Liver (tissue), 9 donors: ENCODE data around the gene CDH7. TPM values are rescaled to one million over a fixed set of nuclear protein-coding genes. Genes with fewer than 3 reads are reported as not detected.

Experiments used
- DNase-seq: peaks from one replicate; pipeline ENCODE4 v3.0.0-alpha.2; 2017; ENCODE audit warnings: low spot score
- H3K27ac ChIP-seq, 2 donors: one replicate each; pipeline ENCODE4 v1.7.0; 2013; ENCODE audit warnings: inconsistent platforms in 2 of 2, low read length in 2 of 2, control low read depth in 1 of 2, low read depth in 1 of 2, mild to moderate bottlenecking in 1 of 2
- H3K27me3 ChIP-seq, 4 donors: one replicate each; pipeline versions ENCODE4 v1.6.1 to v1.7.0; 2013; ENCODE audit warnings: low read length in 3 of 4, inconsistent platforms in 1 of 4, mild to moderate bottlenecking in 1 of 4, moderate library complexity in 1 of 4; ENCODE audit not compliant: control insufficient read depth in 4 of 4, insufficient read depth in 4 of 4
- H3K36me3 ChIP-seq, 4 donors: one replicate each; pipeline versions ENCODE4 v1.6.1 to v1.7.0; 2013; ENCODE audit warnings: low read length in 3 of 4, mild to moderate bottlenecking in 3 of 4, low read depth in 1 of 4, moderate library complexity in 1 of 4; ENCODE audit not compliant: control insufficient read depth in 4 of 4, insufficient read depth in 3 of 4
- H3K4me1 ChIP-seq, 4 donors: one replicate each; pipeline versions ENCODE4 v1.6.1 to v1.7.0; 2013; ENCODE audit warnings: low read length in 3 of 4, mild to moderate bottlenecking in 3 of 4, moderate library complexity in 1 of 4; ENCODE audit not compliant: control insufficient read depth in 4 of 4, insufficient read depth in 4 of 4
- H3K4me3 ChIP-seq, 3 donors: one replicate each; pipeline versions ENCODE4 v1.6.1 to v1.7.0; 2013; ENCODE audit warnings: low read length in 3 of 3, control low read depth in 1 of 3, low read depth in 1 of 3, mild to moderate bottlenecking in 1 of 3
- H3K9ac ChIP-seq, 2 donors: one replicate each; pipeline ENCODE4 v1.7.0; 2013; ENCODE audit warnings: low read length in 2 of 2, mild to moderate bottlenecking in 2 of 2, moderate library complexity in 2 of 2, control low read depth in 1 of 2, low read depth in 1 of 2
- H3K9me3 ChIP-seq, 4 donors: one replicate each; pipeline versions ENCODE4 v1.6.1 to v1.7.0; 2013; ENCODE audit warnings: low read length in 3 of 4; ENCODE audit not compliant: control insufficient read depth in 4 of 4
- ATF3 ChIP-seq: IDR thresholded peaks from 2 replicates; pipeline ENCODE4 v1.6.1; 2016; ENCODE audit warnings: antibody characterized with exemption
- CTCF ChIP-seq: fragments of 150-350 bp; IDR thresholded peaks from 2 replicates; pipeline ENCODE4 v1.5.1; 2017; ENCODE audit warnings: improper control_type of control experiment, low read depth, low read length; ENCODE audit not compliant: missing input control
- FOXA1 ChIP-seq: IDR thresholded peaks from 2 replicates; pipeline ENCODE4 v1.6.1; 2016; ENCODE audit warnings: antibody characterized with exemption
- FOXA2 ChIP-seq: IDR thresholded peaks from 2 replicates; pipeline ENCODE4 v1.6.1; 2016; ENCODE audit warnings: antibody characterized with exemption
- GABPA ChIP-seq, 2 donors: IDR thresholded peaks in 1 of 2; conservative IDR thresholded peaks in 1 of 2; 2 replicates each; pipeline ENCODE4 v1.6.1; 2016; ENCODE audit warnings: antibody characterized with exemption in 2 of 2, mild to moderate bottlenecking in 1 of 2, moderate library complexity in 1 of 2
- HNF4A ChIP-seq, 2 donors: conservative IDR thresholded peaks; 2 replicates each; pipeline ENCODE4 v1.6.1; 2016; ENCODE audit warnings: antibody characterized with exemption in 2 of 2, mild to moderate bottlenecking in 2 of 2
- HNF4G ChIP-seq: IDR thresholded peaks from 2 replicates; pipeline ENCODE4 v1.6.1; 2016; ENCODE audit warnings: antibody characterized with exemption
- JUND ChIP-seq, 2 donors: IDR thresholded peaks; 2 replicates each; pipeline ENCODE4 v1.6.1; 2016; ENCODE audit warnings: antibody characterized with exemption in 2 of 2
- NR2F2 ChIP-seq: IDR thresholded peaks from 2 replicates; pipeline ENCODE4 v1.6.1; 2016; ENCODE audit warnings: antibody characterized with exemption
- RAD21 ChIP-seq, 2 donors: IDR thresholded peaks; 2 replicates each; pipeline ENCODE4 v1.6.1; 2016; ENCODE audit warnings: antibody characterized with exemption in 2 of 2, mild to moderate bottlenecking in 2 of 2
- RXRA ChIP-seq, 2 donors: IDR thresholded peaks; 2 replicates each; pipeline ENCODE4 v1.6.1; 2017 to 2018; ENCODE audit warnings: antibody characterized with exemption in 2 of 2, mild to moderate bottlenecking in 1 of 2
- SP1 ChIP-seq: IDR thresholded peaks from 2 replicates; pipeline ENCODE4 v1.6.1; 2018; ENCODE audit warnings: antibody characterized with exemption, mild to moderate bottlenecking
- TAF1 ChIP-seq: conservative IDR thresholded peaks from 2 replicates; pipeline ENCODE4 v1.6.1; 2016; ENCODE audit warnings: antibody characterized with exemption, mild to moderate bottlenecking
- WGBS: extraction: QIAGEN DNeasy Blood & Tissue Kit; methylation state at CpG from one replicate; pipeline ENCODE4 v1.1.7; 2013; 5-methylcytosine and 5-hydroxymethylcytosine counted together
- polyA plus RNA-seq, 2 donors: library from polyadenylated mRNA; stranded (reverse) in 1 of 2; unstranded in 1 of 2; fragments of 200-250 nt in 1 of 2; fragments of >200 nt in 1 of 2; fragmentation: Nextera tagmentation in 1 of 2; extraction: Ambion mirVana in 1 of 2; gene quantifications; one replicate each; pipeline versions ENCODE4 v1.2.1 to v1.2.3, GENCODE V29; 2013 to 2015
- total RNA-seq, 2 donors: library from RNA; depleted of rRNA; stranded (reverse); fragments of >200 nt; gene quantifications; one replicate each; pipeline ENCODE4 v1.2.3, GENCODE V29; 2014
- TF ChIP-seq, protein P1 (sequence below): IDR thresholded peaks from 2 replicates; pipeline ENCODE4 v1.6.1; 2016; ENCODE audit warnings: antibody characterized with exemption
- TF ChIP-seq, protein P2 (sequence below): IDR thresholded peaks from 2 replicates; pipeline ENCODE4 v1.6.1; 2016; ENCODE audit warnings: antibody characterized with exemption
- donor health status: healthy.
- donor health status: healthy.
- donor health status: healthy.
- donor health status: healthy.
- donor health status: healthy.

The CDH7 gene
- total and polyA plus RNA-seq, 4 donors = under 0.01 TPM; not detected in 3

GRCh38 chr18:65737471-65737955 is 13.3 kb upstream of the CDH7 start:
- TF ChIP-seq, protein P1, sequence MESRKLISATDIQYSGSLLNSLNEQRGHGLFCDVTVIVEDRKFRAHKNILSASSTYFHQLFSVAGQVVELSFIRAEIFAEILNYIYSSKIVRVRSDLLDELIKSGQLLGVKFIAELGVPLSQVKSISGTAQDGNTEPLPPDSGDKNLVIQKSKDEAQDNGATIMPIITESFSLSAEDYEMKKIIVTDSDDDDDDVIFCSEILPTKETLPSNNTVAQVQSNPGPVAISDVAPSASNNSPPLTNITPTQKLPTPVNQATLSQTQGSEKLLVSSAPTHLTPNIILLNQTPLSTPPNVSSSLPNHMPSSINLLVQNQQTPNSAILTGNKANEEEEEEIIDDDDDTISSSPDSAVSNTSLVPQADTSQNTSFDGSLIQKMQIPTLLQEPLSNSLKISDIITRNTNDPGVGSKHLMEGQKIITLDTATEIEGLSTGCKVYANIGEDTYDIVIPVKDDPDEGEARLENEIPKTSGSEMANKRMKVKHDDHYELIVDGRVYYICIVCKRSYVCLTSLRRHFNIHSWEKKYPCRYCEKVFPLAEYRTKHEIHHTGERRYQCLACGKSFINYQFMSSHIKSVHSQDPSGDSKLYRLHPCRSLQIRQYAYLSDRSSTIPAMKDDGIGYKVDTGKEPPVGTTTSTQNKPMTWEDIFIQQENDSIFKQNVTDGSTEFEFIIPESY = no peak
- no peak for TF ChIP-seq HNF4G
- no peak for TF ChIP-seq GABPA (IDR thresholded peaks at IDR 0.05 in 1 of 2, conservative IDR thresholded peaks at IDR 0.05 in 1 of 2)
- no peak for TF ChIP-seq CTCF
- no peak for TF ChIP-seq RAD21 (IDR thresholded peaks at IDR 0.05)
- TF ChIP-seq, protein P2, sequence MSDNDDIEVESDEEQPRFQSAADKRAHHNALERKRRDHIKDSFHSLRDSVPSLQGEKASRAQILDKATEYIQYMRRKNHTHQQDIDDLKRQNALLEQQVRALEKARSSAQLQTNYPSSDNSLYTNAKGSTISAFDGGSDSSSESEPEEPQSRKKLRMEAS = no peak
- no peak for TF ChIP-seq SP1
- no peak for TF ChIP-seq ATF3
- H3K9me3 ChIP-seq = no peaks in the 10 kb centered on the region
- 50% methylated on average over 2 of the region's 2 CpGs for WGBS
- H3K27ac ChIP-seq = no peak overlapping the region
- H3K36me3 ChIP-seq = no peaks in the 10 kb centered on the region
- H3K4me1 ChIP-seq = no peaks in the 10 kb centered on the region
- H3K9ac ChIP-seq = no peak overlapping the region
- H3K4me3 ChIP-seq = no peak overlapping the region
- no peak for DNase-seq
- H3K27me3 ChIP-seq = no peaks in the 10 kb centered on the region

- Histone ChIP-seq H3K27me3 (peaks cover 0 to 7% (median 2%) of the 10 kb centered on the region in 4 donors), H3K36me3 (no peaks in the 10 kb centered on the region), H3K27ac (no peak overlapping the region), H3K9me3 (no peaks in the 10 kb centered on the region), H3K4me3 (no peak overlapping the region), H3K4me1 (peaks cover 6 to 12% (median 10%) of the 10 kb centered on the region in 4 donors), H3K9ac (no peak overlapping the region)
- 50% methylated on average over 3 of the region's 3 CpGs for WGBS
- no peak for TF ChIP-seq HNF4A (conservative IDR thresholded peaks at IDR 0.05)
- TF ChIP-seq NR2F2 = no peak
- TF ChIP-seq TAF1 = no peak
- no peak for TF ChIP-seq FOXA1
- no peak for TF ChIP-seq GABPA (IDR thresholded peaks at IDR 0.05 in 1 of 2, conservative IDR thresholded peaks at IDR 0.05 in 1 of 2)
- no peak for DNase-seq
Observed at GRCh38 chr18:65746936-65747335, 3.9 kb upstream of the CDH7 start.

DNA sequence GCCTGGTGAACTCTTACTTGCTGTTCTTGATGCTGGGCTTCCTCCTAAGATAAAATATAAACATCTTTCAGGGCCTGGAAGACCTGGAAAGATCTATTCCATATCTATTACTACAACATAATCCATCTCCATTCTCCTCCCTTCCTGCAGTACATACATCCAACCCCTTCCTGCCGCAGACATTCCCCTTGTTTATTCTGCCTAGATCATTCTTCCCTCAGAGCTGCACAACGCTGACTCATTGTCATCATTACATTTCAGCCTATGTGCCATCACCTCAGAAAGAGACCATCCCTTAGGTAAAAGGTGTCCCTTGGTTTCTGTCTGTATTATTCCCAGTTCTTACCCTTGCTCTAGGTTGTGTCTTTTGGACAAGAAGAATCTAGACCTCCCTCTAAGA is 2.5 kb upstream of the CDH7 start:
- WGBS = 56% methylated on average over 2 of the region's 2 CpGs
- peaks cover 6 to 12% (median 10%) of the 10 kb centered on the region in 4 donors for H3K4me1 ChIP-seq
- no peaks in the 10 kb centered on the region for H3K9me3 ChIP-seq
- no peaks in the 10 kb centered on the region for H3K36me3 ChIP-seq
- no peak overlapping the region for H3K9ac ChIP-seq
- DNase-seq = no peak
- peaks cover 0 to 8% (median 2%) of the 10 kb centered on the region in 4 donors for H3K27me3 ChIP-seq
- no peak overlapping the region for H3K4me3 ChIP-seq
- no peak overlapping the region for H3K27ac ChIP-seq
- TF ChIP-seq NR2F2 (no peak), ATF3 (no peak), RAD21 (IDR thresholded peaks at IDR 0.05) (no peak), HNF4G (no peak), CTCF (no peak), FOXA1 (no peak), HNF4A (conservative IDR thresholded peaks at IDR 0.05) (no peak), FOXA2 (no peak), TAF1 (no peak), JUND (IDR thresholded peaks at IDR 0.05) (no peak), RXRA (IDR thresholded peaks at IDR 0.05) (no peak), GABPA (IDR thresholded peaks at IDR 0.05 in 1 of 2, conservative IDR thresholded peaks at IDR 0.05 in 1 of 2) (no peak)
- TF ChIP-seq, protein P1 = no peak
